ENCODE measurements around the gene PTPRU.

The PTPRU gene

DNA sequence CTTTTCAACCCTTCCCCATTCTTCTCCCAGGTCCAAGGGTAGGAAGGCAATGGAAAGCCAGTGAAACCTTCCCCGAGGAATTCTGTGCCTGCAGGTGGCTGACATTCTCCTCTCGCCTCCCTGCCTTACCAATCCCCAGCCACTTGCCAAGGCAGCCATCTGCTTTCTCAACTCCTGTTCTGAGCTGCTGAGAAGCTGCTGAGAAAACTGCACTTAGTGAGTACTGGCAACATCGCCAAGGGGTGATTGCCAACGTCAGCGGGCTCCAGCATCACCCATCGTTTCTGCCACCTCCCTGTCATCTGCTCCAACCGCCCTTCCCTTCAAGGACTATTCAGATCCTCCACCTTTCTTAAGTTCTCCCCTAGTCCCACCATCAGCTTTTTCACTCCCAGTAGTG is 106.0 kb downstream of the PTPRU start:
- DNase-seq, result no peak

DNA sequence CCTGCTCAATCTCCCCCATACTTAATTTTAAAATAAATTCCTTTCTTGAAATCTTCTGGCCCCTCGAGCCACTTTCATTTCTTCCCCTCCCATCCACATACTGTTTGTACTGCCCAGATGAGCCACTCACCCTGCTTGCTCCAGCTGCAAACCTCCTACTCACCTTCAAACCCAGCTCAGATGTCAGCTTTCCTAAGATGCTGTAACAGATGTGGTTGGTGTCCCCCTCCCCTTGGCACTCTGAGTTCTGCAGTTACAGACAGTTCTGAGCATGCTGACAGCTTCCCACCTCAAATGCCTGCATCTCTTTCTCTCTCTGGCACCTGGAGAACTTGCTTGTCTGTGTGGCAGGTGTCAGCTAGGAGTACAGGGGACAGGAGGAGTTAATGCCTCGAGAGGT is 106.7 kb downstream of the PTPRU start:
- DNase-seq, result no peak

GRCh38 chr1:29343476-29343875 is 107.2 kb downstream of the PTPRU start:
- no peak for DNase-seq

- no peak for DNase-seq
These were observed 107.6 kb downstream of the PTPRU start for GRCh38 chr1:29343908-29344307.

- no peak for DNase-seq
These were observed 108.0 kb downstream of the PTPRU start for GRCh38 chr1:29344336-29344735.

- DNase-seq, result no peak
These were observed 110.3 kb downstream of the PTPRU start for GRCh38 chr1:29346576-29346975.

DNA sequence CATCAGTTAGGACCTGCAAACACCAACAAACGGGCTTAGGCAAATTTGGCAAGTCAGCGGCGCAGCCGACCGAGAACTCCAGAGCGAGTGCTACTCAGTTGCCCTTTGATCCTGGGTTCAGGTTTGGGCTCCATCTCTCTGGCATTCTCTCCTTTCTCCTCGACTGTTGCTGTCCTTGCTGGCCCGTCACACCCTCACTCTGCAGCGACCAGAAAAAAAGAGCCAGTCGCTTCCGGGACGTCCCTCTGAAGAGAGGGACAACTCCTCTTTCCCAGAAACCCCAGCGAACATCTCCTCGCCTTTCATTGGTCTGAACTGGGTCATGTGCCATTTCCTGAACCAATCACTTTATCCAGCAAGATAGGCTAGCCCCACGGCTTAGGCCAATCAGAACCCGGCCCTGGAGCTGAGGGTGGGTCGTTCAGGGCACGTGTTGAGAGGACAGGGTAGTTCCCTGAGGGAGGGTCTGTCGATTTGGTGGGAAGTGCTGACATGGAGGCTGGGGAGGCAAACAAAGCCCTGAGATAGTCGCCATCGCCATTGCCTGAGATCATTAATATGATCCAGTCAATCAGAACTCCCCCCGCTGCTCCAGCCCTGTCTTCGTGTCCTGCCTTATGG is 113.7 kb downstream of the PTPRU start:
- no peak for DNase-seq

DNA sequence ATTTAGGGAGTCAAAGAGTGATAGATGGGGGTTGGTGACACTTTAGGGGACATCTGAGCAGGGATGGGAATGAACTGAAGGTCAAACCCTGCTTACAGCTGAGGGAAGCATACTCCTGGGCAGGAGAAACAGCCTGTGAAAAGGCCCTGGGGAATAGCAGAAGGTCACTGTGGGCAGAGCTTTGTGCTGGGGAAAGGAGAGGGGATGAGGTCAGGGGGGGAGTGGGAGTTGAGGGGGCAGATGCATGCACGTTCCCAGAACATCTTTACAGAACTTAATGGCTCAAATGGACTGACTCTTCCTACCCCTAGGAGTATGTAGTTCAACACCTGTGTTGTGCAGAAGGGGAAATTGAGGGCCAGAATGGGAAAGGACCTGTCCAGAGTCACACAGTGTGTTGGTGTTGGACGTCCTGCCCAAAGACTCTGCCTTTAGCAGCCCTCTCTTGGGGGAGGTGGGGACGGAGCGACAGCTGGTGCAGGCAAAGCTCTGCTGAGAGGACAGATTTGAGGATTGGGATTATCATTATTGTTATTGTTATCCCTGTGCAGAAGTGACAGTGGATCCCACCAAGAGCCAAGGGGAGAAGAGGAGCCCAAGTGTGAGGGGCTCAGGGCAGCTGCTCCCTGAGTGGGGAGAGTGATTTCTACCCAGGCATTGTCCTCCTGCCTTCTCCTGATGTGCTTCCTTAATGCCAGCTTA is 116.5 kb downstream of the PTPRU start:
- no peak for DNase-seq

DNA sequence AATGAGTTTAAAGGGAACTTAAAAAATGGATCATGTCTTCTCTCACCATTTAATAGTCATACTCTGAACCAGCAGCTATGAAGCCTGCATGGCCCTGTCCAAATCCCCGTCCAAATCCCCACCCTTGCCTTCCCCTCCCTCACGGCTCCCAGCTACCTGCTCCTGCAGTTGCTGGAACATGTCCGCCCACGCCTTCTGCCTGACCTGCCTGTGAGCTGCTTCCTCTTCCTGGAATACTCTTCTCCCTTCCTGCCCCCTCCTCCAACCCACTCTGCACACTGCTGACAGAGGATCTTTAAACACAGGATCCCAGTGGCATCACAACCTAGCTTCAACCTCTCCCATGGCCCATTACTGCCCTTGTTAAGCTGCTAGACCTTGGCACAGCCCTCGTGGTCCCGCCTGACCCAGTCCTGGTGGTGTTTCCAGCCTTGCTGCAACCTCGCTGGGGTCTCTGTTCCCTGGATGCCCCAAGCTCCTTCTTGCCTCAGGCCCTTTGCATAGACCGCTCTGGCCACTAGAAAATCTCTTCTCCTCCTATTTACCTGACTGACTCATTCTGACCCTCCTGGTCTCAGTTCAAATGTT is 118.3 kb downstream of the PTPRU start:
- no peak for DNase-seq

DNA sequence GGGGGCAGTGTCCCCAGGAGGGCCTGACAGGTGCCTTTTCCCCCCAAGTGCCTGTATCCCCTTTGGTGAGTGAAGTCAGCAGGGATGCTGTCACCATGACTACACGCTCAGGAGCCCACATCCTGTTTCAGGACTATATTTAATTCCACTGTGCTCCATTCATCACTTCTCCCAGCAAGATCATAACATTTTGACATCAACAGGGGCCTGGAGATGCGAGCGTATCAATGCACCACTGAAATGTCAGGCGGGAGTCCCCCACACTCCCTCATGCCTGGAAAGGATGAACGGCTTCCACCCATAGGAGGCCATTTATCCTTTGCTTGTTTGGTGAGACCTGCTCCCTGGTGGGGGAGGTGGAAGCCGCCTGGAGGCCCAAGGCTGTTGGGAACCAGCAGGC is 119.1 kb downstream of the PTPRU start:
- no peak for DNase-seq

- no peak for DNase-seq
These were observed 120.3 kb downstream of the PTPRU start for GRCh38 chr1:29356663-29357062.

DNA sequence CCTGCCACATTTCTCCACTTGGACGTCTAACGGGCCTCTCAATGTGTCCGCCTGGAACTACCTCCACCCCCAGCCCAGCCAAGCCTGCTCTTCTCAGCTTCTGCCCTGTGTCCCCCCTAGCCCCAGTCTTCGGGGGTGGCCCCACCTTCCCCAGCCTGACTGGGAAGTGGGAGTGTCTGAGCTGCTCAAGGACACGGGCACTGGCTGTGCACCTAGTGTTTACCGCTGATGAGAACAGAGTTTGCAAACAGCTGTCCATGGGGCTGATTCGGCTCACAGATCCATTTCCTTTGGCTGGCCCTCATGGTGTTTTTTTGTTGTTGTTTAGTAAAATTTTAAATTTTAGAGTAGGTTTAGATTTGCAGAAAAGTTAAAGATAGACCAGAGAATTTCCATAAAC is 121.1 kb downstream of the PTPRU start:
- no peak for DNase-seq

DNA sequence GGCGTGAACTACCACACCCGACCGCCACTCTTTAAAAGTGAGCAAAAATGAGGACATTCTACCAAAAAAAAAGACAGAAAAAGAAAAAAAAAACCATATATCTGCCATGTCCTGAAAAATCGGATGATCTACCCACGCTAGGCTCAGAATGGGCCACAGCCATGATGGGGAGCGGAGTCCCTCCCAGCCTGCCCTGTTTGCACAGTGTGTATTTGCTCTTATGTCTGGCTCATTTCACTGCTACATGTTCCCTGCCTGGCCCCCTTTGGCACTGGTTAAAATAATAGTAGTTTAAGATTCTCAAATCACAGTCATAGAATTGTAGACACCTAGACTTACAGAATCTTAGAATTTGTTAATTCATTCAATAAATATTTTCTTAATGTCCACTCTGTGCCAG is 121.9 kb downstream of the PTPRU start:
- DNase-seq, result no peak

- DNase-seq, result no peak
These were observed 124.4 kb downstream of the PTPRU start for GRCh38 chr1:29360768-29361167.

DNA sequence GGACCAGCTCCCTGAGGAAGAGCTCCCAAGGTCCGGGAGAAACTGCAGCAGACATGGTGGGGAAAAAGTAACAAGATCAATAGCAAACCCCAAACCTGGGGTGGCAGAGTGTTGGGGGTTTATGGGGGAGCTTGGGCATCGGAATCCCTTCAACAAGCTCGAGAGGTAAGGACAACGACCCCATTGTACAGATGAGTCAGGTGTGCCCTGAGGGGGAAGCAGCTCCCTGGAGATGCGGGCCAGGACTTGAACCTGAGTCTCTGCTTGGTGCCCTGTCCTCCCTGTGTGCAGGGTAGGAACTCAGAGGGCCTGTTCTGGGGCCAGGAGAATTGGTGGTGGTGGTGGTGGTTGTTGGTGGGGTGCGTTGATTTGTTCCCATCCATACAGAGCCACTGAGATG is 125.4 kb downstream of the PTPRU start:
- no peak for DNase-seq

GRCh38 chr1:29362116-29362515 is 125.8 kb downstream of the PTPRU start:
- DNase-seq, result no peak

DNA sequence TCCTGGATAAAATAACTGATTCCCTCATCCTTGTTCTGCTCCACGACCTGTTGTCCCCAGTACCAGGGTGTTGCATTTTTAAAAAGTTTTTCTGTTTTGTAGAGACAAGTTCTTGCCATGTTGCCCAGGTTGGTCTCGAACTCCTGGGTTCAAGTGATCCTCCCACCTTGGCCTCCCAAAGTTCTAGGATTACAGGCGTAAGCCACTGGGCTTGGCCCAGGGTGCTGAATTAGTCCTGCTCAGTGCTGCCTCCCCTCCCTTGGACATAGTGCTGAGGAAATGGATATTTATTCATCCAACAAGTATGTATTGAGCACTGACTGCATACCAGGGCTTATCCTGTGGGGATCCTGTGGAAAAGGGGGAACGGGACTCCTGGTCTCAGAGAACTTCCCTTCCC is 126.4 kb downstream of the PTPRU start:
- DNase-seq, result no peak

DNA sequence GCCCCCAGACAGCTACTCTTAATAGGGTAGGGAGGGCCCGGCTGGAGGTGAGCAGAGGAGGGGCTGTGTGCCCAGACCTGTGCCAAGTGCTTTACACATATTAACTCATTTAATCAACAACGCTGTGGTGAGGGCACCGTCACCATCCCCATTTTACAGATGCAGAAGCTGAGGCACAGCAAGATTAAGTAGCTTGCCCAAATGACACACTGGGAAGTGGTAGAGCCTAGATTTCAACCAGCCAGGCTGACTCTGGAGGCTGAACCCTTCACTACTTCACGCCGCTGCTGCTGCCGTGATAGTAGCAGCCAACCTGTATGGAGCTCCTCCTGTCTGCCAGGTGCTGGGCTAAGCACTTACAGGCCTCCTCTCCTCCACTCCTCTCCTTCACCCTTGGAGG is 127.2 kb downstream of the PTPRU start:
- DNase-seq, result no peak

DNA sequence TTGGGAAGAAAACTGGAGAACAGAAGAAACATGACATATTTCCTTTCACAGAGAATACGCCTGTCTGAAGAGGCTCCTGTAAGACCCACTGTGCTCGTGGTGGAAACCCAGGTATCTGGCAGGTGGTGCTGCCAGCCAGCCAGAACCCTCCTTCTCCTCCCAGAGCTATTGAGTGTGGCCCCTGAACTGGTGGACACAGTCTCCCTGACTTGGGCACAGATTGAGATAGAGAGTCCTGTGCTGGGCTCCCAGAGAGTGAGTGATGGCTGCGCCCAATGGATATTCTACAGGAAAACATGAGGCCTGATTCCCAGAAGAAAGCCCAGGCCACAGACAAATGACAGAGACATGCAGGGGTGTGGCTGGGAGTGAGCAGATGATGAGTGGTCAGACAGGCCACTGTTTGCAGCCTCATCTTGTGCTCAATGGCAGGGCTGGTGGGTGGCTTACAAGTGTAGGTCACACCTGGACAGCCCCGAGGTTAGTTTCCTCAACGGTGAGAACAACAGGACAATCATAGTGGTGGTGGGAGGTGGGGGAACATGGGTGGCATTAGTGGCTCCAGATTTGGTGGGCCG is 127.9 kb downstream of the PTPRU start:
- no peak for DNase-seq

- no peak for DNase-seq
These were observed 129.8 kb downstream of the PTPRU start for GRCh38 chr1:29365906-29366670.

DNA sequence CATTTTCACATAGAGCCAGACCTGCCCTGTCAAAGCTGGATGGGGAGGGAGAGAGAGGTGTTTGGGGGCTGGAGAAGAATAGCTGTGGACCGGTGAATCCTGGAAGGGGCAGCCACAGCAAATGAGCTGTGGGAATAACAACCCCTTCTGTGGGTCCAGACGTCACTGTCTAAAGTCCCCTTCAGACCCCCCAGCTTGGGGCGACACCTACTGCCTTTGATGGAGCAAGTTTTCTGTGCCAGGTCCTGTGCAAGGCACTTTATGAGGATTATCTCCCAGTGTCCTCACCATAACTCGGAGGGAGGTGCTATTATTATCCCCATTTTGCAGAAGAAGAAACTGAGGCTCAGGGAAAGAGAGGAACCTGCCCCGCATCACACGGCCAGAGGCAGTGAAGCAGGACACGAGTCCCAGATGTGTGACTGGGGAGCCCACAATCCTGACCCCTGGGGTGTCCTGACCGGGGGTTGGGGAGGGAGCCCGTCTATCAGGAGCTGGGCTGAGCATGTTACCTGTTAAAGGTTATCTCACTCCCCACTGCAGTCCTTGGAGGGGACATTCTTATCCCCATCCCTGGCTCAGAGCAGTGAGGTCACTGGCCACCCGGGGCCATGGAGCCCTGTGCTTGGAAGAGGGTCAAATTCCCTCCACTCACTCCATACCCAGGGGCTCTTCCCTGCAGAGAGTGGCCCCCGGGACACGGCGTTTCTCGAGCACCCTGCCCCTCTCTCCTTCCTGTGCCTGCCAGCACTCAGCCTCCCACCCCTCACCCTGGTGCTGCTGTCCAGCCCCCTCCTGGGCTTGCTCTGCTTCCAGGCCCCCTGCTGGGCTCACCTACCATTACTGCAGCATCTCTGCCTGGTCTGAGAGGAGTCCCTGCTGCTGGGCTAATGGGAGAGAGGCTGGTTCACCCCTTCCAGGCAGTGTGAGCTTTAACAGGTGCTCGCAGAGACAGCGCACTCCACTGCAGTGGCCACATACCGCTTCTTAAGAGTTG is 132.9 kb downstream of the PTPRU start:
- no peak for DNase-seq

DNA sequence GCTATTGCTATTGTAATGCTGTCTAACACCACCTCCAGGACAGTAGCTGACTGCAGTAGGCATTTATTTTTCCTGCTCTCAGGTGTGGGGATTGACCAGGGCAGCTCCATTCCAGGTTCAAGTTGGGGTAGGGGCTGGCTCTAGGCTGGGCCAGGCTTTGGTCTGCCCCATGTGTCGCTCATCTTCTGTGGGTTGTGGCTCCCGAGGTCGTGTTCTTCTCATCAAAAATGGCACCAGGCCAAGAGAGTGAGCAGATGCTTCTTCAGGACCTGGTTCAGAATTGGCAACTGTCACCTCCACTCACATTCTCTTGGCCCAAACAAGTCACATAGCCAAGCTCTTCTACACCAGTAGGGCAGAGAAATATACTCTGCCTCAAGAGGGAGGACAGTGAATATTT is 133.7 kb downstream of the PTPRU start:
- DNase-seq, result no peak

Data from activated T-cell treated with anti-CD3 and anti-CD28 coated beads for 4 hours (primary cell).